Right atrium auricular region (tissue), 2 donors: Measurements from ENCODE around the gene CMTM8. TPM values are rescaled to one million over a fixed set of nuclear protein-coding genes. Genes with fewer than 3 reads are reported as not detected.
"Not testable (repeated sequence)": the region's sequence is repeated elsewhere in the genome, so short reads cannot be mapped to it uniquely, and the experiment has no call there.

ENCODE experiments used
- DNase-seq: peaks from one replicate; pipeline ENCODE4 v3.0.0-alpha.2; 2019; ENCODE audit warnings: low spot score
- H3K27ac ChIP-seq, 2 donors: fragments of 200-600 bp; sonication (generic); 1 replicate in 1 of 2; 2 replicates in 1 of 2; pipeline ENCODE4 v1.5.1; 2016 to 2019
- H3K27me3 ChIP-seq, 2 donors: fragments of 200-600 bp; sonication (generic); one replicate each; pipeline versions ENCODE4 v1.5.1 to v1.6.0; 2017 to 2019
- H3K36me3 ChIP-seq: fragments of 200-600 bp; sonication (generic); one replicate; pipeline ENCODE4 v1.5.1; 2016
- H3K4me1 ChIP-seq, 2 donors: fragments of 200-600 bp; sonication (generic); one replicate each; pipeline versions ENCODE4 v1.5.1 to v1.6.0; 2017 to 2019
- H3K4me3 ChIP-seq, 2 donors: fragments of 200-600 bp; sonication (generic); 1 replicate in 1 of 2; 2 replicates in 1 of 2; pipeline ENCODE4 v1.5.1; 2017 to 2019; ENCODE audit warnings: mild to moderate bottlenecking in 1 of 2, moderate library complexity in 1 of 2
- H3K9me3 ChIP-seq, 2 donors: fragments of 200-600 bp; sonication (generic); one replicate each; pipeline ENCODE4 v1.5.1; 2019
- CTCF ChIP-seq, 2 donors: fragments of 200-600 bp; sonication (generic); IDR thresholded peaks; one replicate each; pipeline ENCODE4 v1.5.1; 2019; ENCODE audit warnings: antibody characterized with exemption in 2 of 2
- total RNA-seq, 2 donors: library from RNA; depleted of rRNA; stranded (reverse); fragments of >200 nt; gene quantifications; one replicate each; pipeline ENCODE4 v1.1.0, GENCODE V29; 2016

Gene CMTM8
- total RNA-seq: 1 to 10 TPM; 3.1 to 7.1 TPM

- Histone ChIP-seq H3K4me3 (peak within 1 kb of the TSS; percentile 65 to 67), H3K9me3 (peaks cover 0 to 11% of the 10 kb centered on the region in 2 donors), H3K36me3 (no peaks in the 10 kb centered on the region), H3K27ac (peak within 1 kb of the TSS; percentile 65 to 84), H3K27me3 (no peaks in the 10 kb centered on the region), H3K4me1 (peaks cover 0 to 15% of the 10 kb centered on the region in 2 donors)
- TF ChIP-seq CTCF (IDR thresholded peaks at IDR 0.05): no peak
- DNase-seq: no peak
Measured at GRCh38 chr3:32238453-32239306, at the start of gene CMTM8. TSS of gene CMTM8 (plus strand) at chr3:32238680. CDS start at chr3:32238973, 293 bp downstream.

GRCh38 chr3:32189693-32190092 is 48.8 kb upstream of the CMTM8 start:
- no peaks in the 10 kb centered on the region for H3K36me3 ChIP-seq
- H3K27me3 ChIP-seq: no peaks in the 10 kb centered on the region
- no peak overlapping the region for H3K27ac ChIP-seq
- no peaks in the 10 kb centered on the region for H3K4me1 ChIP-seq
- H3K4me3 ChIP-seq: no peak overlapping the region
- DNase-seq: no peak
- TF ChIP-seq CTCF (IDR thresholded peaks at IDR 0.05): no peak
- H3K9me3 ChIP-seq: no peaks in the 10 kb centered on the region

- not testable (repeated sequence) for DNase-seq, H3K9me3 ChIP-seq, H3K27ac ChIP-seq, H3K36me3 ChIP-seq, H3K4me1 ChIP-seq, H3K4me3 ChIP-seq, H3K27me3 ChIP-seq
Measured at GRCh38 chr3:32190556-32190955, 47.9 kb upstream of the CMTM8 start.

- Histone ChIP-seq H3K27me3 (no peaks in the 10 kb centered on the region), H3K36me3 (no peaks in the 10 kb centered on the region), H3K9me3 (no peaks in the 10 kb centered on the region), H3K27ac (no peak overlapping the region), H3K4me3 (no peak overlapping the region), H3K4me1 (no peaks in the 10 kb centered on the region)
- DNase-seq: no peak
- TF ChIP-seq CTCF (IDR thresholded peaks at IDR 0.05): no peak
Measured at GRCh38 chr3:32193101-32193500, 45.4 kb upstream of the CMTM8 start.

GRCh38 chr3:32194653-32195052 is 43.8 kb upstream of the CMTM8 start:
- Histone ChIP-seq H3K4me3 (no peak overlapping the region), H3K27me3 (no peaks in the 10 kb centered on the region), H3K4me1 (peaks cover 0 to 4% of the 10 kb centered on the region in 2 donors), H3K9me3 (no peaks in the 10 kb centered on the region), H3K36me3 (no peaks in the 10 kb centered on the region), H3K27ac (no peak overlapping the region)
- DNase-seq: no peak
- TF ChIP-seq CTCF (IDR thresholded peaks at IDR 0.05): no peak

- Histone ChIP-seq H3K4me1 (peaks cover 0 to 16% of the 10 kb centered on the region in 2 donors), H3K36me3 (no peaks in the 10 kb centered on the region), H3K27ac (no peak overlapping the region), H3K27me3 (no peaks in the 10 kb centered on the region), H3K9me3 (no peaks in the 10 kb centered on the region), H3K4me3 (no peak overlapping the region)
- DNase-seq: no peak
- TF ChIP-seq CTCF (IDR thresholded peaks at IDR 0.05): no peak
Measured at GRCh38 chr3:32195995-32196540, 42.4 kb upstream of the CMTM8 start.
